ENCODE data around the gene RIPK1.

GRCh38 chr6:3022765-3023662 lies 45.3 kb upstream of the RIPK1 start:
- TF ChIP-seq, protein P1, sequence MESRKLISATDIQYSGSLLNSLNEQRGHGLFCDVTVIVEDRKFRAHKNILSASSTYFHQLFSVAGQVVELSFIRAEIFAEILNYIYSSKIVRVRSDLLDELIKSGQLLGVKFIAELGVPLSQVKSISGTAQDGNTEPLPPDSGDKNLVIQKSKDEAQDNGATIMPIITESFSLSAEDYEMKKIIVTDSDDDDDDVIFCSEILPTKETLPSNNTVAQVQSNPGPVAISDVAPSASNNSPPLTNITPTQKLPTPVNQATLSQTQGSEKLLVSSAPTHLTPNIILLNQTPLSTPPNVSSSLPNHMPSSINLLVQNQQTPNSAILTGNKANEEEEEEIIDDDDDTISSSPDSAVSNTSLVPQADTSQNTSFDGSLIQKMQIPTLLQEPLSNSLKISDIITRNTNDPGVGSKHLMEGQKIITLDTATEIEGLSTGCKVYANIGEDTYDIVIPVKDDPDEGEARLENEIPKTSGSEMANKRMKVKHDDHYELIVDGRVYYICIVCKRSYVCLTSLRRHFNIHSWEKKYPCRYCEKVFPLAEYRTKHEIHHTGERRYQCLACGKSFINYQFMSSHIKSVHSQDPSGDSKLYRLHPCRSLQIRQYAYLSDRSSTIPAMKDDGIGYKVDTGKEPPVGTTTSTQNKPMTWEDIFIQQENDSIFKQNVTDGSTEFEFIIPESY (CRISPR knock-in tag; IDR thresholded peaks at IDR 0.05), result no peak
- no peak; the same call in 1 of the 2 replicates for TF ChIP-seq SMARCA5 (IDR thresholded peaks at IDR 0.05)
- no peak for TF ChIP-seq POLR2A (conservative IDR thresholded peaks at IDR 0.05)
- peak; percentile 8; the same call in 1 of the 2 replicates for TF ChIP-seq ZSCAN29 (IDR thresholded peaks at IDR 0.05)
- no peak for TF ChIP-seq EZH2 (IDR thresholded peaks at IDR 0.05; ENCODE audit: borderline replicate concordance, low read depth, low read length)
- no peak for TF ChIP-seq ZNF12 (CRISPR knock-in tag; IDR thresholded peaks at IDR 0.05)
- TF ChIP-seq HNRNPL (IDR thresholded peaks at IDR 0.05; ENCODE audit: low read depth, low read length), result no peak
- no peak for TF ChIP-seq ZNF263 (CRISPR knock-in tag; IDR thresholded peaks at IDR 0.05; ENCODE audit: borderline replicate concordance)
- no peak for TF ChIP-seq ZBTB1 (CRISPR knock-in tag; IDR thresholded peaks at IDR 0.05; ENCODE audit: borderline replicate concordance, low read depth)
- no peak for TF ChIP-seq PRMT5 (CRISPR knock-in tag; IDR thresholded peaks at IDR 0.05)
- no peak for TF ChIP-seq POLR2AphosphoS5 (IDR thresholded peaks at IDR 0.05; ENCODE audit: control insufficient read depth, insufficient read depth, low read depth, low read length)
